Prostate gland (tissue), 2 donors: ENCODE data around the gene ZSCAN10. TPM values are rescaled to one million over a fixed set of nuclear protein-coding genes. Genes with fewer than 3 reads are reported as not detected.

Experiments used
- DNase-seq: peaks from one replicate; pipeline ENCODE4 v3.0.0-alpha.2; 2019; ENCODE audit warnings: low spot score
- H3K27ac ChIP-seq, 2 donors: fragments of 200-600 bp; sonication (generic); 2 replicates each; pipeline ENCODE4 v1.5.1; 2017 to 2019
- H3K27me3 ChIP-seq: fragments of 200-600 bp; sonication (generic); replicated peaks from 2 replicates; pipeline ENCODE4 v1.5.1; 2019; ENCODE audit not compliant: insufficient read depth
- H3K36me3 ChIP-seq, 2 donors: fragments of 200-600 bp; sonication (generic); 1 replicate in 1 of 2; 2 replicates in 1 of 2; pipeline versions ENCODE4 v1.5.1 to v1.8.1; 2017 to 2019
- H3K4me1 ChIP-seq: fragments of 200-600 bp; sonication (generic); replicated peaks from 2 replicates; pipeline ENCODE4 v1.5.1; 2019
- H3K4me3 ChIP-seq, 2 donors: fragments of 200-600 bp; sonication (generic); 2 replicates each; pipeline ENCODE4 v1.5.1; 2017 to 2019
- H3K9me3 ChIP-seq: fragments of 200-600 bp; sonication (generic); 2 replicates; pipeline ENCODE4 v1.5.1; 2017
- CTCF ChIP-seq, 4 experiments: fragments of 200-600 bp in 2 of 4; fragments of 450-650 bp in 2 of 4; sonication (generic) in 2 of 4; IDR thresholded peaks; 1 replicate in 3 of 4; 2 replicates in 1 of 4; pipeline ENCODE4 v1.5.1; 2016 to 2019; ENCODE audit warnings: antibody characterized with exemption in 4 of 4, mild to moderate bottlenecking in 2 of 4, moderate library complexity in 2 of 4
- POLR2A ChIP-seq: fragments of 450-650 bp; IDR thresholded peaks from one replicate; pipeline ENCODE4 v1.6.1; 2016; ENCODE audit warnings: antibody characterized with exemption, mild to moderate bottlenecking
- POLR2AphosphoS5 ChIP-seq: sonication (generic); formaldehyde crosslinking; IDR thresholded peaks from one replicate; pipeline ENCODE4 v1.6.1; 2017; ENCODE audit warnings: antibody characterized with exemption
- WGBS: methylation state at CpG from one replicate; pipeline ENCODE4 v1.1.5; 2018; 5-methylcytosine and 5-hydroxymethylcytosine counted together
- intact Hi-C: fragments of 100-400 bp; cut with DNase I; formaldehyde crosslinking; loops from one replicate; pipeline ENCODE4 v1.14.2; 2022
- total RNA-seq, 2 donors: library from RNA; depleted of rRNA; stranded (reverse); fragments of >200 nt; gene quantifications; one replicate each; pipeline ENCODE4 v1.1.0, GENCODE V29; 2016

ZSCAN10 gene
- total RNA-seq, 2 donors from 2014 or later, result 0.57 TPM; not detected in 1

- Histone ChIP-seq H3K4me1 (peaks cover 10% of the 10 kb centered on the region), H3K27me3 (peaks cover 2% of the 10 kb centered on the region), H3K36me3 (no peaks in the 10 kb centered on the region), H3K9me3 (no peaks in the 10 kb centered on the region), H3K27ac (no peak overlapping the region), H3K4me3 (no peak overlapping the region)
- DNase-seq, result no peak
- no peak for TF ChIP-seq POLR2AphosphoS5
- intact Hi-C loops, result no loop called here
- WGBS, result 82% methylated on average over 5 of the region's 5 CpGs
Observed at GRCh38 chr16:3050487-3050886, 48.6 kb downstream of the ZSCAN10 start.

- 73% methylated on average over 23 of the region's 26 CpGs for WGBS
Observed at GRCh38 chr16:3049921-3050481, 49.1 kb downstream of the ZSCAN10 start.

GRCh38 chr16:3047387-3047720 is 51.7 kb downstream of the ZSCAN10 start:
- Histone ChIP-seq H3K4me3 (no peak overlapping the region), H3K27me3 (peaks cover 2% of the 10 kb centered on the region), H3K4me1 (peaks cover 10% of the 10 kb centered on the region), H3K27ac (no peak overlapping the region), H3K9me3 (no peaks in the 10 kb centered on the region), H3K36me3 (no peaks in the 10 kb centered on the region)
- TF ChIP-seq POLR2A, result no peak
- WGBS, result 5% methylated on average over 11 of the region's 13 CpGs
- intact Hi-C loops, result no loop called here
- DNase-seq, result no peak

More at GRCh38 chr16:3049921-3050481, 49.1 kb downstream of the ZSCAN10 start:
- DNase-seq, result no peak
- Histone ChIP-seq H3K4me3 (no peak overlapping the region), H3K27me3 (peaks cover 2% of the 10 kb centered on the region), H3K9me3 (no peaks in the 10 kb centered on the region), H3K4me1 (peaks cover 10% of the 10 kb centered on the region), H3K36me3 (no peaks in the 10 kb centered on the region), H3K27ac (no peak overlapping the region)
- intact Hi-C loops, result no loop called here
- TF ChIP-seq CTCF (IDR thresholded peaks at IDR 0.05) (no peak), POLR2AphosphoS5 (no peak), POLR2A (no peak)

GRCh38 chr16:3046641-3047386 is 52.3 kb downstream of the ZSCAN10 start:
- Histone ChIP-seq H3K4me3 (peak overlapping the region; percentile 25 to 43), H3K27me3 (peaks cover 2% of the 10 kb centered on the region), H3K9me3 (no peaks in the 10 kb centered on the region), H3K27ac (no peak overlapping the region), H3K4me1 (peaks cover 10% of the 10 kb centered on the region), H3K36me3 (no peaks in the 10 kb centered on the region)
- intact Hi-C loops, result no loop called here
- WGBS, result 2% methylated on average over 26 of the region's 54 CpGs
- TF ChIP-seq POLR2A (no peak), CTCF (IDR thresholded peaks at IDR 0.05) (no peak), POLR2AphosphoS5 (no peak)
- DNase-seq, result no peak

GRCh38 chr16:3045758-3046640 is 53.1 kb downstream of the ZSCAN10 start, which contains the start of gene MMP25:
Gene MMP25 (plus strand): TSS chr16:3046561. CDS start chr16:3046918, 357 bp downstream.
- 1% methylated on average over 54 of the region's 86 CpGs for WGBS
- TF ChIP-seq POLR2AphosphoS5 (no peak), CTCF (IDR thresholded peaks at IDR 0.05) (no peak), POLR2A (no peak)
- H3K9me3 ChIP-seq, result no peaks in the 10 kb centered on the region
- intact Hi-C loops, result no loop called here
- H3K27ac ChIP-seq, result peak within 1 kb of the TSS in 1 of 2 donors; percentile 16
- H3K27me3 ChIP-seq, result peaks cover 2% of the 10 kb centered on the region
- peaks cover 10% of the 10 kb centered on the region for H3K4me1 ChIP-seq
- no peaks in the 10 kb centered on the region for H3K36me3 ChIP-seq
- no peak for DNase-seq
- H3K4me3 ChIP-seq, result peak within 1 kb of the TSS; percentile 25 to 43
